ENCODE data around the gene VAMP5.

DNA sequence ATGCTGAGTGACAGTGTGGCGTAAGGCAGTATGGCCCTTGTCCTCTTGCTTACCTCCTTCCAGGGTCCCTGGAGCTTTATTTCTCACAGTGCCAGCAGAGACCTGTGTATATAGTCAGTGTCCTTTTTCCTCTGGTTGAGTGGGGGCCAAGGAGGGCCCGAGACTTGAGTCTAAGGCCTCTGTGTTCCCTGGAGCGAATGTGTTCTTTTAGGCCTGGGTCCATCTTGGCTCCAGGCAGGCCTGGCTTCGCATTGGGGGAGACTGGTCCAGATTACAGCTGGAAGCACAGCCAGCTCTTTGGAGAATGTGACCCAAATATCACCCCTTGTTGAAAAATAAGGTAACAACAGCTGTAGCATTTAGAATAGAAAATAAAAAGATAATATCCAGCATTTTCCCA lies 5.0 kb downstream of the VAMP5 start:
- TF ChIP-seq POLR2A (IDR thresholded peaks at IDR 0.05; ENCODE audit: low read depth, low read length) (no peak), TAF1 (IDR thresholded peaks at IDR 0.05; ENCODE audit: borderline replicate concordance, low read depth, low read length) (no peak)

All from GM12892 (cell line).